ENCODE data around the gene ACAD11.
A peak's percentile ranks its signal among the peaks of the same experiment; 100 is the strongest.
"Not testable (repeated sequence)": the region's sequence is repeated elsewhere in the genome, so short reads cannot be mapped to it uniquely, and the experiment has no call there.

The ACAD11 gene

DNA sequence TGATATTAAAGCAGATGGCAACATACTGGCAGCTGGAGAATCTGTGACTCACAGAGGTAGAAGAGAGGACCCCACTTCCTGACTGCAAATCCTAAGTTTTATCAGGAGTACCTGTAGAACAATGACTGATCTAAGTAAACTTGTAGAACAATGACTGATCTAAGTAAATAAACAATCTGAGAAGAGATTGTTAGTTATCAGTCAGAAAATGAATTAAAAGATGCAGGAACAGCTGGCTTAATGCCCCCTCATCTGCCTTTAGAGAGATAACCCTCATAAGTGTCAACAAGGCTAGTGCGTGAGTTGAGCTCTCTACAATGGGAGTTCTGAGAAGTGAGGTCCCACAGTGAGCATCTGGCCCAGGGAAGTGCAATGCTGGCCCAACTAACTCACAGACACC, 14.6 kb downstream of the ACAD11 start:
- no peak for DNase-seq

DNA sequence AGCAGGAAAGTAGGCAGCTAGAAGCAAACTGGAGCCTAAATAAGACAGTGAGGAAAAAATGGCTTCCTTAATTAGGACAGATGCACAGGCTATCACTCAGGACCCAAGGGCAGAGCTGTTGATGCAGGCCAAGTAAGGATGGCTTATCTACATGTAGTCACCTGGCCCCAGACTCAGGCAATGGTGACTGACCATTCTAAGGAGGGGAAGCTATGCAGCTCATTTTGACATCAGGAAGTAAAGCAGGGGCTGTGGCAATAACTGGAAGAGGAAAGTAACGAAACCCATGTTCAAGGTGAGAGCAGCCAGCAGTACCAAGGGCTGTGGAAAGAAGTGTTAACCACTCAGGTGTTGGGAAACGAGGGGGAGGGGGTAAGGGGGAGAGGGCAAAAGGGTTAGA, 16.2 kb downstream of the ACAD11 start:
- no peak for DNase-seq

GRCh38 chr3:132642539-132642847, 17.1 kb downstream of the ACAD11 start:
- no peak for DNase-seq

DNA sequence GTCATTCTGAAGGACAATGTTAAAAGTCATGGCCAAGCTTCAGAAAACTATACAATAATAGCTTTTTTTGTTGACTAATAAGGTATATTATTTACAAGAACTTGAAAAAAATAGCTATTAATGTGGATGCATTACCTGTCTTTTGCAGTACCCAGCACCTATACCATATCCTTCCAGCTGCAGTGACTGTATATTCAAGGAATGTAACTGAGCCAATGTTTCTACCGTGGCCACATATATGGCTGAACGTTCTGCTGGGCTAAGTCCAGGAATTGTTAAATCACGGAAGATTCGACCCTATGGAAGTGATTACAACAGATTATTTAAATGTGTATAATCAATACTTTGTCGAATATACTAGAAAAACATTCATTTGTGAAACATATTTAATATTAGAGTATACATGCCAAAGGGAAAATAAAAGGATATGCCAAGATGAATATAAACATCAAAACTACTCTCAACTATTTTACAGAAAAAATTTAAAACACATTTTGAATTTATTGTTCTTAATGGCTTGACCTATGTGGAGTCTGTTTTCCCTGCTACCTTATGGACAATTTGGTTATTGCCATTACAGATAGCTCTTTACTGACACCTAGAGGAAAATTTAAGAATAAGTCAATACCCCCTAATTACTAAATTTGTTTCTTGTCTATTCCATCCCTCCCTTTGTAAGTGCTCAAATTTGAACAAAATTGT, 17.6 kb downstream of the ACAD11 start:
- peak in 1 of 5 donors; percentile 21 for DNase-seq

GRCh38 chr3:132641427-132641826, 18.2 kb downstream of the ACAD11 start:
- not testable (repeated sequence) for DNase-seq

- DNase-seq = no peak
Measured at GRCh38 chr3:132638706-132639105, 20.9 kb downstream of the ACAD11 start.

DNA sequence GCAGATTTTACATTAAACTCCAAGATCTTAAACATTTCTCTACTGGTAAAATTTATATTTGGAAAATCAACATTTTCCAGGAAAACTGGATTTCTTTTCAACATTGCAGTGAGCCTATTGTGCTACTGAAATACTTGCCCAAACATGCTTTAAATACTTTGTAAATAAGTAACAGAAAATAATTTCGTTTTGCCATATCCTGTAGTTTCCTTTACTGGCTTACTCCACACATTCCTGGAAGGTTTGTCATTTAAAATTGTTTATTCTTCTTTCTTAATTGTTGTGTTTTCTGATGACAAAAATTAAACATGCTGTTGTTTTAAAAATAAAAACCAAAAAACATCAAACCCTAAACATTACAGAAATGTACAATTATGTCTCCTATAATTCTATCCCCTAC, 22.0 kb downstream of the ACAD11 start:
- DNase-seq = no peak

DNA sequence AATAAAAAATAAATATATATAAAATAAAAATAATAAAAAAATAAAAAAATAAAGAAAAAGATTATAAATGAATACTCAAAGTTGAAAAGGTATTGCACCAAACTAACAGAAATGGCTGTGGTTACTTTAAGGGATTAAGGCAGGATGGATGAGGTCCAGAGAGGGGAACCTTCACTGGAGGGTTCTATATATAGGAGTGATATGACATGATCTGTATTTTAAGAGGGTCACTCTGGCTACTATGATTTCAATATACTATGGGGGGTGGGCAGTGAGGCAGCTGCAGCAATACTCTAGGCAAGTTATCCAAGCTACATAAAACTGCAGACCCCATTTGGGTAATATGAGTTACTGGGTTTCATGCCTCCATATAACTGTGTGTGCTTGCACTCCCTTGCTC, 24.6 kb downstream of the ACAD11 start:
- DNase-seq = no peak

- DNase-seq = no peak
Measured at GRCh38 chr3:132630612-132631011, 29.0 kb downstream of the ACAD11 start.

GRCh38 chr3:132629928-132630327, 29.7 kb downstream of the ACAD11 start:
- DNase-seq = no peak

DNA sequence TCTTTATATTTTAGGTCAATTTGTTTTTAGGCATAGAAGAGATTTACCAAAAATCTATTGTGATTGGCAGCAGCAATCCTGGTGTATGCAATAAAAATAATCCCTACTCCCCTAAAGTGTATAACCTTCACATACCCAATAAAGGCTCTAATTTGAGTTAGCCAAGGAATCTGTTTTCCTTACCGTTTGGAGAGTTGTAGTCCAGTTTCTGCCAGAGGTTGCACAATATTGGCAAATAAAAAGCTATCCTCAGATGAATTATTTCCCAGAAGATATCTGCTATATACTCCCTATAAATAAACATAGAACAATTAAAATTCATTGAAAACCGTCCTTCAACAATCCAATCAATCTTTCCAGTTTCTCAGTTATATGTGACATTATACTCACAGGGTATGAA, 31.5 kb downstream of the ACAD11 start:
- DNase-seq = no peak

DNA sequence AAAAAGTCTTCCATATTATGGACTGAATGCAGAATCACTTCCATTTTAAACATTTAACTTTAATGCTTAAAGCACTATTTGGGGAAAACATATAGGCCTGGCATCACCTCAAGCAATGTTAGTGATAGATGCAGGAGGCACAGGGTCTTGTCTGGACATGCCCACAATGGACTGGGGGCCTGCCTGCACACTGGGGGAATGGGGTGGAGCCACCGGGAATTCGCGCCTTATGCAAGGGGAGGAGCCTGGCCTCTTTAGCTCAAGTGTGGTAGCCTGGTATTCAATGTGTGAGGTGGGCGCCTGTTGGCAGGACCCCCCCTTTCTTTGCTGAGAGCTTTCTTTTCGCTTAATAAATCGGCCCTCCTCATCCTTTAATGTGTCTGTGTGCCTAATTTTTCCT, 32.7 kb downstream of the ACAD11 start:
- DNase-seq = no peak

DNA sequence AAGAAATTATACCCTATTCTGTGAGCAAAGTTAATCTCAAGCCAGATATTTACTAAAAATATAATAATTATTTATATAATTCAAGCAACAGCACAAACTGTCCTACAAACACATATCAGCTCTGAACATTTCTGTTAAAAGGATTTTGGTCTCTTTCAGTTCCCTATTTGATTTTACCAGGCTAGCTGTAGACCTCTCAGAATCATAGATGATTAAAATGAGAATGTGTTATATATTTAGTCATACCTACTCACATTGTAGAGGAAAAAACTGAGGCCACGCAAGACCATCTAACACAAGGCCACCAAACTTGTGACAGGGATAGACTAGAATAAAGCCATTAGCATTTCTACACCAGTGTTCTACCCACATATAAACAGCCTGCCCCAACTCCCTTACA, 34.0 kb downstream of the ACAD11 start:
- no peak for DNase-seq

- DNase-seq = no peak
Measured at GRCh38 chr3:132624790-132625189, 34.8 kb downstream of the ACAD11 start.

GRCh38 chr3:132623646-132624045, 36.0 kb downstream of the ACAD11 start:
- DNase-seq = no peak

DNA sequence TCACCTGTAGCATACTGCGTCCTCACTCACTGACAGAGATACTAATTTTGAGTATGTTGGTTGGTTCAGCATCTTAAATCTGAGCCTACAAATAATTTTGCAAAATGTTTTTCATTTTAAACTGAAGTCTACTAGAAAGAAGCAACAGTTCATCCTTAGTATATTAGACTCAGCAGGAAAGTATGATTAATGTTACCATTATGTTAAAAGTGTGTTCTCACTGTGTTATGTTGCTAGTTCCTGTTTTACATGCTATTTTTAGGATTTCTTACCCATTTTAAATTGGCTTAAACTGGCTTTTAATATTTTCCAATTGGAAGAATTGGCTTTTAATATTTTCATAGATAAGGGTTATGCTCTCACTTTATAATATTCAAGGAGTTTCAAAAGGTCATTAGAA, 36.8 kb downstream of the ACAD11 start:
- no peak for DNase-seq

GRCh38 chr3:132622148-132622547, 37.5 kb downstream of the ACAD11 start:
- no peak for DNase-seq

DNA sequence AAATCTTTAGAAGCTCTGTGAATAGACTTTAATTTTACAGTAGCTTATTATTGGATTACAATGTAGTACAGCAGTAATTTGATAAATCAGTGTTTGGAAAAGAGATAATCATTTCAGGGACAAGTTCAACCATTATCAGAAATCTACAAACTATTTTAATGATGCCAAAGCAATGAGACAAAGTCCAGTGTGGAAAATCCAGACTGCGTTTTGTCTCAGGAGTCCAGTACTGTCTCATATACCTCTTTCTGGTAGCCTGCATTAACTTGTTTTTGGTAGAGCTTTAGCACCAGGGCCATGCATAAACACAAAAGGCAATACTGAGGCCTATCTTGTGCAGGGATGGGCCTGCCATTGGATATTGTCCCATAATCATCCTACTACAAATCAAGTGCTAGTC, 42.8 kb downstream of the ACAD11 start:
- DNase-seq = no peak

- no peak for DNase-seq
Measured at GRCh38 chr3:132615881-132616280, 43.7 kb downstream of the ACAD11 start.

DNA sequence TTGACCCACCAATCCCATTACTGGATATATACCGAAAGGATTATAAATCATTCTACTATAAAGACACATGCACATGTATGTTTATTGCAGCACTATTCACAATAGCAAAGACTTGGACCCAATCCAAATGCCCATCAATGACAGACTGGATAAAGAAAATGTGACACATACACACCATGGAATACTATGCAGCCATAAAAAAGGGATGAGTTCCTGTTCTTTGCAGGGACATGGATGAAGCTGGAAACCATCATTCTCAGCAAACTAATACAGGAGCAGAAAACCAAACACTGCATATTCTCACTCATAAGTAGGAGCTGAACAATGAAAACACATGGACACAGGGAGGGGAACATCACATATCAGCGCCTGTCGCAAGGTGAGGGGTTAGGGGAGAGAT, 44.3 kb downstream of the ACAD11 start:
- DNase-seq = not testable (repeated sequence)

DNA sequence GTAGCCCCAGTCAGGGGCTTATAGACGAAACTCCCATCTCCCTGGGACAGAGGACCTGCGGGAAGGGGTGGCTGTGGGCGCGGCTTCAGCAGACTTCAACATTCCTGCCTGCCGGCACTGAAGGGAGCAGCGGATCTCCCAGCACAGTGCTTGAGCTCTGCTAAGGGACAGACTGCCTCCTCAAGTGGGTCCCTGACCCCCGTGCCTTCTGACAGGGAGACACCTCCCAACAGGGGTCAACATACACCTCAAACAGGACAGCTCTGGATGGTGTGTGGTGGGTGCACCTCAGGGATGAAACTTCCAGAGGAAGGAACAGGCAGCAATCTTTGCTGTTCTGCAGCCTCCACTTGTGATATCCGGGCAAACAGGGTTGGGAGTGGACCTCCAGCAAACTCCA, 53.0 kb downstream of the ACAD11 start:
- not testable (repeated sequence) for DNase-seq

GRCh38 chr3:132606085-132606484, 53.5 kb downstream of the ACAD11 start:
- no peak for DNase-seq

- DNase-seq = no peak
Measured at GRCh38 chr3:132605374-132605792, 54.2 kb downstream of the ACAD11 start.

- DNase-seq = not testable (repeated sequence)
Measured at GRCh38 chr3:132600614-132601013, 59.0 kb downstream of the ACAD11 start.

- no peak for DNase-seq
Measured at GRCh38 chr3:132598181-132598580, 61.4 kb downstream of the ACAD11 start.
